Suppressor macrophage treated with lipopolysaccharide for 4 hours (primary cell): ENCODE data around the gene MRPL58.
"Not testable (repeated sequence)": the region's sequence is repeated elsewhere in the genome, so short reads cannot be mapped to it uniquely, and the experiment has no call there.

Experiments used
- DNase-seq: peaks from one replicate; pipeline ENCODE4 v3.0.0-alpha.2; 2020

MRPL58 gene

GRCh38 chr17:75019710-75020109, 7.2 kb downstream of the MRPL58 start:
- DNase-seq, result no peak

GRCh38 chr17:75020331-75021110, 8.1 kb downstream of the MRPL58 start:
- no peak for DNase-seq

- no peak for DNase-seq
Observed at GRCh38 chr17:75024686-75025397, 12.4 kb downstream of the MRPL58 start.

- not testable (repeated sequence) for DNase-seq
Observed at GRCh38 chr17:75025398-75025734, 12.9 kb downstream of the MRPL58 start.

GRCh38 chr17:75026650-75027049, 14.2 kb downstream of the MRPL58 start:
- peak; percentile 18 for DNase-seq

GRCh38 chr17:75030161-75030560, 17.7 kb downstream of the MRPL58 start:
- no peak for DNase-seq

GRCh38 chr17:75031972-75032719, 19.7 kb downstream of the MRPL58 start:
- DNase-seq, result peak; percentile 83

- DNase-seq, result no peak
Observed at GRCh38 chr17:75032720-75033280, 20.3 kb downstream of the MRPL58 start.

- peak; percentile 96 for DNase-seq
Observed at GRCh38 chr17:75033346-75034235, 21.1 kb downstream of the MRPL58 start.

GRCh38 chr17:75034236-75034908, 21.9 kb downstream of the MRPL58 start:
- peak; percentile 92 for DNase-seq

- peak; percentile 79 for DNase-seq
Observed at GRCh38 chr17:75036643-75037268, 24.3 kb downstream of the MRPL58 start.

GRCh38 chr17:75039238-75039637, 26.8 kb downstream of the MRPL58 start:
- DNase-seq, result no peak

- no peak for DNase-seq
Observed at GRCh38 chr17:75041656-75042280, 29.3 kb downstream of the MRPL58 start.

- DNase-seq, result not testable (repeated sequence)
Observed at GRCh38 chr17:75043789-75044188, 31.3 kb downstream of the MRPL58 start.

GRCh38 chr17:75044716-75045115, 32.2 kb downstream of the MRPL58 start:
- no peak for DNase-seq

GRCh38 chr17:75045946-75046406, 33.5 kb downstream of the MRPL58 start:
- not testable (repeated sequence) for DNase-seq

GRCh38 chr17:75046407-75047289, 34.2 kb downstream of the MRPL58 start, which contains the start of the genes ATP5PD and KCTD2:
Gene ATP5PD, minus strand, starts transcription at chr17:75046969. Its CDS starts 4,319 bp downstream, at chr17:75042650.
Gene KCTD2, plus strand, starts transcription at chr17:75047225. Its CDS starts 26 bp downstream, at chr17:75047251.
- DNase-seq, result peak; percentile 98

- DNase-seq, result no peak
Observed at GRCh38 chr17:75047398-75048098, 35.1 kb downstream of the MRPL58 start.
